Kidney (tissue), 14 donors: ENCODE results near the gene KCNQ5. TPM values are rescaled to one million over a fixed set of nuclear protein-coding genes. Genes with fewer than 3 reads are reported as not detected.

Experiments
- DNase-seq, 5 donors: peaks; one replicate each; pipeline ENCODE4 v3.0.0-alpha.2; 2013 to 2020
- FAIRE-seq: peaks from 2 replicates; lab custom pipeline; 2012; peaks lifted over from hg19 to GRCh38; lab: Jason Lieb, UNC
- H3K27ac ChIP-seq, 2 donors: one replicate each; pipeline ENCODE4 v1.7.0; 2013; ENCODE audit warnings: low read depth in 2 of 2, low read length in 2 of 2, inconsistent platforms in 1 of 2
- H3K27me3 ChIP-seq: one replicate; pipeline ENCODE4 v1.7.1; 2013; ENCODE audit warnings: low read length, inconsistent platforms; ENCODE audit not compliant: control insufficient read depth, insufficient read depth
- H3K36me3 ChIP-seq, 3 donors: one replicate each; pipeline versions ENCODE4 v1.7.0 to v1.7.1; 2013; ENCODE audit warnings: low read length in 3 of 3, control low read depth in 1 of 3, inconsistent platforms in 1 of 3; ENCODE audit not compliant: insufficient read depth in 3 of 3, control insufficient read depth in 2 of 3
- H3K4me1 ChIP-seq, 3 donors: one replicate each; pipeline versions ENCODE4 v1.7.0 to v1.7.1; 2013; ENCODE audit warnings: low read length in 3 of 3, inconsistent platforms in 1 of 3, low read depth in 1 of 3; ENCODE audit not compliant: control insufficient read depth in 2 of 3, insufficient read depth in 2 of 3
- H3K4me3 ChIP-seq, 3 donors: one replicate each; pipeline versions ENCODE4 v1.7.0 to v1.8.1; 2013; ENCODE audit warnings: low read length in 3 of 3, control low read depth in 1 of 3, inconsistent platforms in 1 of 3
- H3K9ac ChIP-seq, 3 donors: one replicate each; pipeline versions ENCODE4 v1.7.0 to v1.7.1; 2013; ENCODE audit warnings: low read length in 3 of 3, control low read depth in 1 of 3, inconsistent platforms in 1 of 3
- H3K9me3 ChIP-seq, 3 donors: one replicate each; pipeline versions ENCODE4 v1.7.0 to v1.7.1; 2013; ENCODE audit warnings: low read length in 3 of 3, control low read depth in 1 of 3, inconsistent platforms in 1 of 3; ENCODE audit not compliant: control insufficient read depth in 2 of 3, insufficient read depth in 1 of 3
- CTCF ChIP-seq: IDR thresholded peaks from 3 replicates; pipeline ENCODE4 v1.5.1; 2012; ENCODE audit warnings: mild to moderate bottlenecking, moderate library complexity, borderline replicate concordance; ENCODE audit not compliant: insufficient read depth; ENCODE audit errors: extremely low read depth
- intact Hi-C: fragments of 100-400 bp; cut with DNase I; formaldehyde crosslinking; loops from one replicate; pipeline ENCODE4 v1.11.1; 2022
- polyA plus RNA-seq: library from polyadenylated mRNA; stranded (reverse); fragments of 350-450 nt; fragmentation: Illumina TruSeq; extraction: RNeasy Lipid Tissue Mini Kit (QIAGEN cat#74804); gene quantifications from one replicate; pipeline ENCODE4 v1.2.3, GENCODE V29; 2014; ENCODE audit warnings: low read depth, low replicate concordance; ENCODE audit not compliant: insufficient read depth
- total RNA-seq: library from RNA; stranded (reverse); fragmentation: NEBNext Ultra II Directional; extraction: Animal tissue kit (Norgen Biotek cat#: 25700); gene quantifications from one replicate; pipeline ENCODE4 v1.2.1, GENCODE V29; 2021
- donor health status: control.
- donor health status: control.
- donor health status: control.
- donor health status: control.
- donor health status: control.
- donor health status: DM: yes; HTN: yes; CAD: no.
- donor health status: Normal renal cell carcinoma (clear cell type).

Gene KCNQ5
- total and polyA plus RNA-seq, 2 donors from 2014 or later: 0.50 TPM; not detected in 1

- intact Hi-C loops: no loop called here
- Histone ChIP-seq H3K4me3 (no peak overlapping the region), H3K9ac (no peak overlapping the region), H3K4me1 (no peaks in the 10 kb centered on the region), H3K27me3 (no peaks in the 10 kb centered on the region), H3K27ac (no peak overlapping the region), H3K9me3 (no peaks in the 10 kb centered on the region), H3K36me3 (no peaks in the 10 kb centered on the region)
- FAIRE-seq (no peak), DNase-seq (no peak)
- no peak for TF ChIP-seq CTCF
Observed at GRCh38 chr6:72863131-72863530, 241.3 kb downstream of the KCNQ5 start.

GRCh38 chr6:72864236-72864635, 242.4 kb downstream of the KCNQ5 start:
- FAIRE-seq: no peak
- intact Hi-C loops: no loop called here
- no peak overlapping the region for H3K9ac ChIP-seq
- H3K27me3 ChIP-seq: no peaks in the 10 kb centered on the region
- no peak overlapping the region for H3K27ac ChIP-seq
- no peak for DNase-seq
- H3K36me3 ChIP-seq: no peaks in the 10 kb centered on the region
- no peak for TF ChIP-seq CTCF
- H3K4me1 ChIP-seq: no peaks in the 10 kb centered on the region
- no peaks in the 10 kb centered on the region for H3K9me3 ChIP-seq
- no peak overlapping the region for H3K4me3 ChIP-seq

GRCh38 chr6:72864799-72865198, 242.9 kb downstream of the KCNQ5 start:
- Histone ChIP-seq H3K27me3 (no peaks in the 10 kb centered on the region), H3K9me3 (no peaks in the 10 kb centered on the region), H3K27ac (no peak overlapping the region), H3K9ac (no peak overlapping the region), H3K4me1 (no peaks in the 10 kb centered on the region), H3K4me3 (no peak overlapping the region), H3K36me3 (no peaks in the 10 kb centered on the region)
- FAIRE-seq: no peak
- no peak for DNase-seq
- no peak for TF ChIP-seq CTCF
- intact Hi-C loops: no loop called here

- no peak for TF ChIP-seq CTCF
- Histone ChIP-seq H3K4me1 (no peaks in the 10 kb centered on the region), H3K27ac (no peak overlapping the region), H3K9me3 (no peaks in the 10 kb centered on the region), H3K27me3 (no peaks in the 10 kb centered on the region), H3K9ac (no peak overlapping the region), H3K36me3 (no peaks in the 10 kb centered on the region), H3K4me3 (no peak overlapping the region)
- no peak for DNase-seq
- intact Hi-C loops: no loop called here
- FAIRE-seq: no peak
Observed at GRCh38 chr6:72865467-72865866, 243.6 kb downstream of the KCNQ5 start.
